Ishikawa (cell line): ENCODE data around the gene SLC39A2.

Experiments used
- CEBPB ChIP-seq: IDR thresholded peaks from 2 replicates; pipeline ENCODE4 v1.6.1; 2012
- CREB1 ChIP-seq: IDR thresholded peaks from 2 replicates; pipeline ENCODE4 v1.6.1; 2012; ENCODE audit warnings: low read depth
- EGR1 ChIP-seq: IDR thresholded peaks from 2 replicates; pipeline ENCODE4 v1.6.1; 2012
- EP300 ChIP-seq: IDR thresholded peaks from 2 replicates; pipeline ENCODE4 v1.6.1; 2012; ENCODE audit warnings: borderline replicate concordance
- FOXM1 ChIP-seq: IDR thresholded peaks from 2 replicates; pipeline ENCODE4 v1.6.1; 2012; ENCODE audit warnings: low read depth, borderline replicate concordance
- MAX ChIP-seq: IDR thresholded peaks from 2 replicates; pipeline ENCODE4 v1.6.1; 2012
- NFIC ChIP-seq: IDR thresholded peaks from 2 replicates; pipeline ENCODE4 v1.6.1; 2012
- RAD21 ChIP-seq: IDR thresholded peaks from 2 replicates; pipeline ENCODE4 v1.6.1; 2012; ENCODE audit warnings: low read depth
- REST ChIP-seq: IDR thresholded peaks from 2 replicates; pipeline ENCODE4 v1.6.1; 2012; ENCODE audit warnings: low read depth, mild to moderate bottlenecking
- TAF1 ChIP-seq: IDR thresholded peaks from 2 replicates; pipeline ENCODE4 v1.6.1; 2012; ENCODE audit warnings: low read depth, mild to moderate bottlenecking
- TCF12 ChIP-seq: IDR thresholded peaks from 2 replicates; pipeline ENCODE4 v1.6.1; 2012; ENCODE audit warnings: low read depth
- TEAD4 ChIP-seq: IDR thresholded peaks from 2 replicates; pipeline ENCODE4 v1.6.1; 2012
- USF1 ChIP-seq: IDR thresholded peaks from 2 replicates; pipeline ENCODE4 v1.6.1; 2012
- YY1 ChIP-seq: IDR thresholded peaks from 2 replicates; pipeline ENCODE4 v1.6.1; 2012; ENCODE audit warnings: low read depth
- ZBTB7A ChIP-seq: IDR thresholded peaks from 2 replicates; pipeline ENCODE4 v1.6.1; 2012; ENCODE audit warnings: low read depth

The SLC39A2 gene

GRCh38 chr14:21024585-21025370, 25.7 kb downstream of the SLC39A2 start, which contains the start of gene NDRG2:
Gene NDRG2 (minus strand): TSS chr14:21025061. CDS start chr14:21023315, 1,746 bp downstream.
- TF ChIP-seq EGR1: peak; percentile 42; the same call in 1 of the 2 replicates
- TF ChIP-seq MAX: peak; percentile 8; the same call in 1 of the 2 replicates
- TF ChIP-seq TAF1: peak; percentile 37; the same call in 1 of the 2 replicates
- no peak for TF ChIP-seq NFIC
- TF ChIP-seq ZBTB7A: 0 out of 2 replicates have a peak, but pooled peaks have one; percentile 38
- peak; percentile 39; the same call in 1 of the 2 replicates for TF ChIP-seq EP300
- TF ChIP-seq TCF12: no peak

- no peak for TF ChIP-seq REST
- TF ChIP-seq USF1: no peak
- TF ChIP-seq FOXM1: no peak
- TF ChIP-seq TCF12: no peak
- no peak for TF ChIP-seq TAF1
- no peak for TF ChIP-seq EP300
- TF ChIP-seq ZBTB7A: no peak; the same call in 1 of the 2 replicates
Observed at GRCh38 chr14:21025371-21026273, 26.5 kb downstream of the SLC39A2 start.

GRCh38 chr14:21026274-21026987, 27.3 kb downstream of the SLC39A2 start:
- TF ChIP-seq EP300 (no peak), CREB1 (no peak), RAD21 (no peak), MAX (no peak), TEAD4 (no peak), USF1 (no peak), REST (no peak), TCF12 (no peak), CEBPB (no peak), NFIC (no peak), EGR1 (no peak)

- no peak for TF ChIP-seq EP300
- TF ChIP-seq NFIC: no peak
- TF ChIP-seq RAD21: no peak
- no peak for TF ChIP-seq CEBPB
- TF ChIP-seq TCF12: no peak
- TF ChIP-seq TAF1: no peak
- TF ChIP-seq FOXM1: no peak
- no peak for TF ChIP-seq TEAD4
- TF ChIP-seq MAX: no peak
- TF ChIP-seq REST: no peak
- TF ChIP-seq YY1: no peak
- no peak for TF ChIP-seq CREB1
- TF ChIP-seq EGR1: no peak
- no peak for TF ChIP-seq USF1
- no peak for TF ChIP-seq ZBTB7A
Observed at GRCh38 chr14:21026988-21027315, 27.9 kb downstream of the SLC39A2 start.
